Peyer's patch (tissue), 4 donors: ENCODE data around the gene IL22RA2.

Experiments used
- POLR2A ChIP-seq, 2 donors: fragments of 450-650 bp; IDR thresholded peaks; one replicate each; pipeline ENCODE4 v1.5.1; 2017; ENCODE audit warnings: antibody characterized with exemption in 2 of 2, mild to moderate bottlenecking in 2 of 2, moderate library complexity in 2 of 2
- TF ChIP-seq, protein P1 (sequence below), 6 experiments: fragments of 450-650 bp in 4 of 6; fragments of 200-600 bp in 2 of 6; sonication (generic) in 1 of 6; IDR thresholded peaks; one replicate each; pipeline ENCODE4 v1.5.1; 2017 to 2019; ENCODE audit warnings: antibody characterized with exemption in 6 of 6, mild to moderate bottlenecking in 3 of 6, moderate library complexity in 1 of 6

DNA sequence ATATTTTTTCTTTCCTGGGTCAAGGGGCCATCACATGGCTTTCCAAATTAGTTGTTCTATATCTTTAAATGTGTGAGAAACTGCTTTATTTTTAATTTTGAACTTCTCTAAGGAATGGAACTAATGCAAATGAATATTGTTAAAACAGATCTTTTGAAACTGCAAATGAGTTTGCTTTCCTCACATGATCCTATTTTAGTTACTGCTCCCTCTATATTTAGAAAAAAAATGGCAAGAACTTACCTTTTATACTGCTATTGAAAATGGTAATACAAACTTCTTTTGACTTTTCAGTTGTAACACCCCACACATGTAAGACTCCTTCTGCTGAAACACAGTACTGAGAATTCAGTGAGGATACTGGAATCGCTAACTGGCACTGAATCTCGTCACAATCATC is 29.8 kb upstream of the IL22RA2 start:
- TF ChIP-seq POLR2A (IDR thresholded peaks at IDR 0.05) = no peak
- TF ChIP-seq, protein P1, sequence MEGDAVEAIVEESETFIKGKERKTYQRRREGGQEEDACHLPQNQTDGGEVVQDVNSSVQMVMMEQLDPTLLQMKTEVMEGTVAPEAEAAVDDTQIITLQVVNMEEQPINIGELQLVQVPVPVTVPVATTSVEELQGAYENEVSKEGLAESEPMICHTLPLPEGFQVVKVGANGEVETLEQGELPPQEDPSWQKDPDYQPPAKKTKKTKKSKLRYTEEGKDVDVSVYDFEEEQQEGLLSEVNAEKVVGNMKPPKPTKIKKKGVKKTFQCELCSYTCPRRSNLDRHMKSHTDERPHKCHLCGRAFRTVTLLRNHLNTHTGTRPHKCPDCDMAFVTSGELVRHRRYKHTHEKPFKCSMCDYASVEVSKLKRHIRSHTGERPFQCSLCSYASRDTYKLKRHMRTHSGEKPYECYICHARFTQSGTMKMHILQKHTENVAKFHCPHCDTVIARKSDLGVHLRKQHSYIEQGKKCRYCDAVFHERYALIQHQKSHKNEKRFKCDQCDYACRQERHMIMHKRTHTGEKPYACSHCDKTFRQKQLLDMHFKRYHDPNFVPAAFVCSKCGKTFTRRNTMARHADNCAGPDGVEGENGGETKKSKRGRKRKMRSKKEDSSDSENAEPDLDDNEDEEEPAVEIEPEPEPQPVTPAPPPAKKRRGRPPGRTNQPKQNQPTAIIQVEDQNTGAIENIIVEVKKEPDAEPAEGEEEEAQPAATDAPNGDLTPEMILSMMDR (IDR thresholded peaks at IDR 0.05) = no peak
